Activated T-helper 2 cell treated with anti-CD3 and anti-CD28 coated beads, Interferon-gamma antibody, Interleukin-2, Interleukin-4, amounts not matched to agents 10 μg/mL and 5 μg/mL and 100 μg/mL, durations not matched to agents 14 hours and 24 hours and 36 hours (primary cell): Measurements from ENCODE around the gene DUOXA2. TPM values are rescaled to one million over a fixed set of nuclear protein-coding genes. Genes with fewer than 3 reads are reported as not detected.

ENCODE experiments used
- total RNA-seq: library from RNA; stranded (reverse); gene quantifications from 2 replicates; pipeline ENCODE4 v1.2.3, GENCODE V29; 2022

DUOXA2 gene
- total RNA-seq, 1 donor from 2014 or later: not detected

Other genes with a start within 250 kb of the DUOXA2 start
- gene TERB2, start 157.6 kb upstream of the DUOXA2 start, total RNA-seq: not detected in 2 replicates
- gene SORD, start 91.1 kb upstream of the DUOXA2 start, total RNA-seq: 22.8 and 24.9 TPM in 2 replicates
- gene DUOX2, start 154 bp upstream of the DUOXA2 start, total RNA-seq: 0.02 TPM in 1 of 2 replicates, not detected in the other
- 0.21 TPM in 1 of 2 replicates, not detected in the other for gene DUOXA1, start 15.6 kb downstream of the DUOXA2 start, total RNA-seq
- 0.37 and 0.50 TPM in 2 replicates for gene DUOX1, start 15.7 kb downstream of the DUOXA2 start, total RNA-seq
- 16.3 and 16.4 TPM in 2 replicates for gene SHF, start 73.6 kb downstream of the DUOXA2 start, total RNA-seq
- not detected in 2 replicates for gene SLC28A2, start 137.9 kb downstream of the DUOXA2 start, total RNA-seq